Spleen (tissue), 11 donors: ENCODE data around the gene ENOX1. TPM values are rescaled to one million over a fixed set of nuclear protein-coding genes. Genes with fewer than 3 reads are reported as not detected.

Source experiments
- DNase-seq: peaks from one replicate; pipeline ENCODE4 v3.0.0-alpha.2; 2020
- H3K27ac ChIP-seq, 8 donors: fragments of 200-600 bp; sonication (generic) in 7 of 8; 1 replicate in 4 of 8; 2 replicates in 4 of 8; pipeline versions ENCODE4 v1.5.0 to v1.8.0; 2016 to 2021; ENCODE audit warnings: inconsistent platforms in 4 of 8, mild to moderate bottlenecking in 4 of 8, moderate library complexity in 1 of 8
- H3K27me3 ChIP-seq, 7 donors: fragments of 200-600 bp; sonication (generic) in 6 of 7; replicated peaks in 1 of 7; 1 replicate in 4 of 7; 2 replicates in 3 of 7; pipeline versions ENCODE4 v1.5.0 to v1.8.0; 2016 to 2021; ENCODE audit warnings: inconsistent platforms in 3 of 7, mild to moderate bottlenecking in 1 of 7
- H3K36me3 ChIP-seq, 6 donors: fragments of 200-600 bp; sonication (generic) in 5 of 6; 1 replicate in 4 of 6; 2 replicates in 2 of 6; pipeline versions ENCODE4 v1.5.0 to v1.8.0; 2016 to 2021; ENCODE audit warnings: inconsistent platforms in 2 of 6
- H3K4me1 ChIP-seq, 6 donors: fragments of 200-600 bp; sonication (generic) in 5 of 6; 1 replicate in 3 of 6; 2 replicates in 3 of 6; pipeline versions ENCODE4 v1.5.0 to v1.8.0; 2016 to 2021; ENCODE audit warnings: inconsistent platforms in 3 of 6
- H3K4me3 ChIP-seq, 8 donors: fragments of 200-600 bp; sonication (generic) in 7 of 8; 1 replicate in 4 of 8; 2 replicates in 4 of 8; pipeline versions ENCODE4 v1.5.0 to v1.8.0; 2016 to 2021; ENCODE audit warnings: inconsistent platforms in 4 of 8, mild to moderate bottlenecking in 4 of 8, moderate library complexity in 2 of 8
- H3K9me3 ChIP-seq, 8 donors: fragments of 200-600 bp; sonication (generic) in 7 of 8; 1 replicate in 4 of 8; 2 replicates in 4 of 8; pipeline versions ENCODE4 v1.5.0 to v1.8.0; 2016 to 2021; ENCODE audit warnings: inconsistent platforms in 4 of 8
- CTCF ChIP-seq, 11 experiments: fragments of 200-600 bp in 7 of 11; fragments of 450-650 bp in 4 of 11; sonication (generic) in 4 of 11; IDR thresholded peaks in 8 of 11; conservative IDR thresholded peaks in 3 of 11; 1 replicate in 7 of 11; 2 replicates in 4 of 11; pipeline versions ENCODE4 v1.4.0 to v1.8.0; 2016 to 2021; ENCODE audit warnings: antibody characterized with exemption in 11 of 11, inconsistent platforms in 4 of 11, mild to moderate bottlenecking in 1 of 11
- POLR2A ChIP-seq, 3 donors: fragments of 450-650 bp; IDR thresholded peaks; one replicate each; pipeline ENCODE4 v1.5.1; 2017; ENCODE audit warnings: antibody characterized with exemption in 3 of 3, mild to moderate bottlenecking in 1 of 3
- POLR2AphosphoS5 ChIP-seq, 3 donors: sonication (generic); formaldehyde crosslinking; IDR thresholded peaks; one replicate each; pipeline ENCODE4 v1.5.1; 2017; ENCODE audit warnings: antibody characterized with exemption in 3 of 3
- WGBS, 5 donors: extraction: QIAGEN DNeasy Blood & Tissue Kit in 3 of 5; methylation state at CpG; one replicate each; pipeline versions ENCODE4 v1.1.5 to v1.1.7; 2013 to 2018; 5-methylcytosine and 5-hydroxymethylcytosine counted together
- intact Hi-C: fragments of 100-400 bp; cut with DNase I; formaldehyde crosslinking; loops from one replicate; pipeline ENCODE4 v1.15.0; 2023; ENCODE audit warnings: low total_unique reads
- polyA plus RNA-seq, 3 donors: library from polyadenylated mRNA; stranded (reverse); fragments of 200-250 nt; gene quantifications; one replicate each; pipeline ENCODE4 v1.2.1, GENCODE V29; 2013
- total RNA-seq, 7 donors: library from RNA; depleted of rRNA in 3 of 7; stranded (reverse); fragments of >200 nt in 3 of 7; fragmentation: NEBNext Ultra II Directional in 4 of 7; extraction: Animal tissue kit (Norgen Biotek cat#: 25700) in 4 of 7; gene quantifications; one replicate each; pipeline versions ENCODE4 v1.1.0 to v1.2.1, GENCODE V29; 2016 to 2021
- donor health status: healthy with polysubstance abuse.
- donor health status: DM: no; HTN: no; CAD: no; lungs with moderate emphysema.
- donor health status: DM: no; HTN: no; CAD: no.
- donor health status: Bipolar disorder and iron deficiency.
- donor health status: healthy.
- donor health status: DM: no; HTN: no; CAD: no.
- donor health status: DM: yes; HTN: yes; CAD: no.

ENOX1 gene
- total and polyA plus RNA-seq, 10 donors: 0.42 to 1.3 (median 0.54) TPM; not detected in 1

- TF ChIP-seq POLR2AphosphoS5 (IDR thresholded peaks at IDR 0.05) (no peak), CTCF (IDR thresholded peaks at IDR 0.05 in 8 of 11, conservative IDR thresholded peaks at IDR 0.05 in 3 of 11) (no peak), POLR2A (IDR thresholded peaks at IDR 0.05) (no peak)
- Histone ChIP-seq H3K36me3 (no peaks in the 10 kb centered on the region), H3K27ac (no peak overlapping the region), H3K27me3 (no peaks in the 10 kb centered on the region), H3K4me1 (no peaks in the 10 kb centered on the region), H3K9me3 (no peaks in the 10 kb centered on the region), H3K4me3 (no peak overlapping the region)
- DNase-seq: no peak
- 91 to 96% (median 93%) methylated on average over 3 of the region's 3 CpGs for WGBS, 5 donors
- intact Hi-C loops: no loop called here
Measured at GRCh38 chr13:43293986-43294385, 492.8 kb downstream of the ENOX1 start.

GRCh38 chr13:43293561-43293960 lies 493.2 kb downstream of the ENOX1 start:
- no peaks in the 10 kb centered on the region for H3K27me3 ChIP-seq
- TF ChIP-seq POLR2AphosphoS5 (IDR thresholded peaks at IDR 0.05) (no peak), POLR2A (IDR thresholded peaks at IDR 0.05) (no peak), CTCF (IDR thresholded peaks at IDR 0.05 in 8 of 11, conservative IDR thresholded peaks at IDR 0.05 in 3 of 11) (no peak)
- H3K4me3 ChIP-seq: no peak overlapping the region
- H3K4me1 ChIP-seq: no peaks in the 10 kb centered on the region
- DNase-seq: no peak
- no peaks in the 10 kb centered on the region for H3K9me3 ChIP-seq
- H3K36me3 ChIP-seq: no peaks in the 10 kb centered on the region
- 49 to 73% (median 67%) methylated on average over 1 of the region's 1 CpG for WGBS, 5 donors
- H3K27ac ChIP-seq: no peak overlapping the region
- intact Hi-C loops: no loop called here

- no peak for TF ChIP-seq POLR2AphosphoS5 (IDR thresholded peaks at IDR 0.05)
- TF ChIP-seq CTCF (IDR thresholded peaks at IDR 0.05 in 8 of 11, conservative IDR thresholded peaks at IDR 0.05 in 3 of 11): no peak
- no peak for TF ChIP-seq POLR2A (IDR thresholded peaks at IDR 0.05)
- no peaks in the 10 kb centered on the region for H3K27me3 ChIP-seq
- H3K27ac ChIP-seq: no peak overlapping the region
- DNase-seq: no peak
- H3K36me3 ChIP-seq: no peaks in the 10 kb centered on the region
- no peaks in the 10 kb centered on the region for H3K9me3 ChIP-seq
- intact Hi-C loops: no loop called here
- WGBS, 5 donors: 79 to 91% (median 85%) methylated on average over 2 of the region's 2 CpGs
- no peaks in the 10 kb centered on the region for H3K4me1 ChIP-seq
- no peak overlapping the region for H3K4me3 ChIP-seq
Measured at GRCh38 chr13:43293008-43293407, 493.8 kb downstream of the ENOX1 start.

GRCh38 chr13:43291287-43292060 lies 495.3 kb downstream of the ENOX1 start:
- Histone ChIP-seq H3K36me3 (no peaks in the 10 kb centered on the region), H3K4me3 (no peak overlapping the region), H3K9me3 (no peaks in the 10 kb centered on the region), H3K27me3 (no peaks in the 10 kb centered on the region), H3K4me1 (no peaks in the 10 kb centered on the region), H3K27ac (no peak overlapping the region)
- intact Hi-C loops: no loop called here
- 79 to 92% (median 82%) methylated on average over 5 of the region's 5 CpGs for whole genome bisulfite sequencing, 5 donors
- TF ChIP-seq POLR2AphosphoS5 (IDR thresholded peaks at IDR 0.05): no peak
- DNase-seq: no peak
